GM12891 (cell line): Measurements from ENCODE around the gene IQGAP2.

Experiments
- POLR2A ChIP-seq: IDR thresholded peaks from 2 replicates; pipeline ENCODE4 v1.6.1; 2011; ENCODE audit warnings: low read depth, low read length, control low read depth
- POLR2AphosphoS5 ChIP-seq: IDR thresholded peaks from 2 replicates; pipeline ENCODE4 v1.6.1; 2011; ENCODE audit warnings: low read depth, low read length, control low read depth
- SPI1 ChIP-seq: IDR thresholded peaks from 2 replicates; pipeline ENCODE4 v1.6.1; 2011; ENCODE audit warnings: low read depth, low read length, control low read depth
- TAF1 ChIP-seq: IDR thresholded peaks from 2 replicates; pipeline ENCODE4 v1.6.1; 2011; ENCODE audit warnings: low read depth, low read length, control low read depth

- TF ChIP-seq POLR2A: no peak
- TF ChIP-seq POLR2AphosphoS5: no peak
- no peak for TF ChIP-seq TAF1
- no peak for TF ChIP-seq SPI1
These were observed 269.2 kb downstream of the IQGAP2 start for GRCh38 chr5:76672242-76672641.
